HepG2 (cell line): ENCODE results near the gene ZNF385B. TPM values are rescaled to one million over a fixed set of nuclear protein-coding genes. Genes with fewer than 3 reads are reported as not detected.

ENCODE experiments used
- ATAC-seq: fragments of 200-7000 bp; cut with Tn5 transposase; 3 replicates; pipeline ENCODE4 v1.9.1; 2020; ENCODE audit warnings: mild to moderate bottlenecking, moderate library complexity
- BruUV-seq: library from RNA; stranded (reverse); fragments of 400-500 nt; replicated peaks from 2 replicates; lab custom pipeline; 2021; lab: Mats Ljungman, UMichigan
- CTCF ChIA-PET: fragments of 300-600 bp; formaldehyde crosslinking; extraction: SDS; loops from one replicate; lab custom pipeline; 2021; ENCODE audit warnings: low total read pairs, inconsistent platforms, low intra/inter-chr PET ratio; lab: Yijun Ruan, JAX
- POLR2A ChIA-PET: fragments of 350-600 bp; sonication (Branson Sonifier 250); formaldehyde crosslinking; loops from one replicate; lab custom pipeline; 2020; ENCODE audit warnings: antibody characterized with exemption, inconsistent platforms; lab: Yijun Ruan, JAX
- DNase-seq: peaks from one replicate; pipeline ENCODE4 v3.0.0-alpha.2; 2015; ENCODE audit warnings: low spot score
- FAIRE-seq: peaks from 3 replicates; lab custom pipeline; 2011; peaks lifted over from hg19 to GRCh38; lab: Jason Lieb, UNC
- H2AFZ ChIP-seq: one replicate; pipeline ENCODE4 v1.6.1; 2011; ENCODE audit warnings: low read length, inconsistent platforms
- H3K27ac ChIP-seq: fragments of 300-600 bp; 3 replicates; pipeline ENCODE4 v1.8.0; 2011; ENCODE audit warnings: mixed run types, mild to moderate bottlenecking, mixed read lengths, low read length, inconsistent platforms; ENCODE audit not compliant: insufficient read depth; ENCODE audit errors: extremely low read length
- H3K27me3 ChIP-seq, 2 experiments: fragments of 200-600 bp in 1 of 2; 2 replicates in 1 of 2; 3 replicates in 1 of 2; pipeline versions ENCODE4 v1.6.0 to v1.8.0; 2011; ENCODE audit warnings: low read length in 2 of 2, mild to moderate bottlenecking in 2 of 2, moderate library complexity in 2 of 2, inconsistent platforms in 1 of 2; ENCODE audit not compliant: insufficient read depth in 2 of 2, control insufficient read depth in 1 of 2
- H3K36me3 ChIP-seq, 2 experiments: fragments of 200-600 bp in 1 of 2; replicated peaks in 1 of 2; 2 replicates in 1 of 2; 3 replicates in 1 of 2; pipeline versions ENCODE4 v1.5.1 to v1.8.0; 2011; ENCODE audit warnings: low read length in 2 of 2, inconsistent platforms in 1 of 2; ENCODE audit not compliant: insufficient read depth in 2 of 2, control insufficient read depth in 1 of 2
- H3K4me1 ChIP-seq: 2 replicates; pipeline ENCODE4 v1.5.1; 2012; ENCODE audit warnings: low read length, inconsistent platforms; ENCODE audit not compliant: insufficient read depth
- H3K4me2 ChIP-seq: 2 replicates; pipeline ENCODE4 v1.6.0; 2011; ENCODE audit warnings: low read depth, low read length, inconsistent platforms
- H3K4me3 ChIP-seq, 3 experiments: fragments of 200-600 bp in 1 of 3; sonication (generic), shearing (Covaris generic) in 1 of 3; replicated peaks in 1 of 3; 2 replicates each; pipeline ENCODE4 v1.5.1; 2011 to 2016; ENCODE audit warnings: low read length in 3 of 3, inconsistent platforms in 2 of 3, low read depth in 2 of 3, mild to moderate bottlenecking in 2 of 3, control low read depth in 1 of 3, mixed read lengths in 1 of 3; ENCODE audit not compliant: insufficient read depth in 1 of 3
- H3K79me2 ChIP-seq: one replicate; pipeline ENCODE4 v1.6.1; 2011; ENCODE audit warnings: low read length, inconsistent platforms; ENCODE audit not compliant: insufficient read depth
- H3K9ac ChIP-seq: 2 replicates; pipeline ENCODE4 v1.6.0; 2011; ENCODE audit warnings: mild to moderate bottlenecking, low read depth, low read length, inconsistent platforms; ENCODE audit not compliant: insufficient read depth
- H3K9me3 ChIP-seq: 2 replicates; pipeline ENCODE4 v1.5.1; 2012; ENCODE audit warnings: mild to moderate bottlenecking, low read length
- H4K20me1 ChIP-seq: 2 replicates; pipeline ENCODE4 v1.6.0; 2011; ENCODE audit warnings: inconsistent platforms, mild to moderate bottlenecking, low read length, moderate library complexity; ENCODE audit not compliant: insufficient read depth
- DPF2 ChIP-seq: sonication (generic); formaldehyde crosslinking; IDR thresholded peaks from 2 replicates; pipeline ENCODE4 v1.4.0; 2020; ENCODE audit warnings: mild to moderate bottlenecking, low read depth, missing genetic modification reagents, borderline replicate concordance
- KDM4B ChIP-seq: sonication (generic); formaldehyde crosslinking; IDR thresholded peaks from 2 replicates; pipeline ENCODE4 v1.4.0; 2020; ENCODE audit warnings: missing genetic modification reagents
- ZBTB7B ChIP-seq: sonication (generic); formaldehyde crosslinking; IDR thresholded peaks from 2 replicates; pipeline ENCODE4 v1.4.0; 2020; ENCODE audit warnings: missing genetic modification reagents
- ZKSCAN8 ChIP-seq: IDR thresholded peaks from 2 replicates; pipeline ENCODE4 v1.6.1; 2016; ENCODE audit warnings: borderline replicate concordance, missing genetic modification reagents, missing compliant biosample characterization
- ZNF232 ChIP-seq: sonication (generic); formaldehyde crosslinking; IDR thresholded peaks from 2 replicates; pipeline ENCODE4 v1.4.0; 2020; ENCODE audit warnings: missing genetic modification reagents, borderline replicate concordance
- ZNF292 ChIP-seq: sonication (generic); formaldehyde crosslinking; IDR thresholded peaks from 2 replicates; pipeline ENCODE4 v1.8.1; 2022; ENCODE audit warnings: mild to moderate bottlenecking, low read depth, missing genetic modification reagents, borderline replicate concordance
- ZNF329 ChIP-seq: sonication (generic); formaldehyde crosslinking; IDR thresholded peaks from 2 replicates; pipeline ENCODE4 v1.9.0; 2021; ENCODE audit warnings: low read depth, mild to moderate bottlenecking, missing genetic modification reagents
- ZNF557 ChIP-seq: sonication (generic); formaldehyde crosslinking; IDR thresholded peaks from 2 replicates; pipeline ENCODE4 v1.4.0; 2020; ENCODE audit warnings: missing genetic modification reagents
- ZNF878 ChIP-seq: sonication (generic); formaldehyde crosslinking; IDR thresholded peaks from 2 replicates; pipeline ENCODE4 v1.8.1; 2023; ENCODE audit warnings: mild to moderate bottlenecking, missing genetic modification reagents, moderate library complexity
- WGBS: methylation state at CpG from one replicate; pipeline ENCODE4 v1.1.6; 2017; ENCODE audit warnings: low lambda C conversion rate; 5-methylcytosine and 5-hydroxymethylcytosine counted together
- in situ Hi-C: cut with HindIII; loops from 2 replicates; pipeline ENCODE4 v1.10.0; 2017; ENCODE audit warnings: low pct_unique_long_range_greater_than_20kb; ENCODE audit not compliant: extremely low pct_ligation_motif_present
- intact Hi-C: fragments of 100-400 bp; cut with micrococcal nuclease; formaldehyde crosslinking; loops from one replicate; pipeline ENCODE4 v1.10.0; 2022; ENCODE audit not compliant: unreplicated experiment
- polyA plus RNA-seq, 8 experiments: library from polyadenylated mRNA; depleted of rRNA in 3 of 8; stranded (reverse) in 7 of 8; unstranded in 1 of 8; fragments of >200 nt; fragmentation: Illumina TruSeq in 4 of 8; extraction: Trizol in 4 of 8; gene quantifications; 2 replicates each; pipeline versions ENCODE4 v1.2.1 to v1.2.3, GENCODE V29; 2011 to 2016; ENCODE audit warnings: low read depth in 4 of 8, missing spikeins in 1 of 8, mixed read lengths in 1 of 8; ENCODE audit not compliant: insufficient read depth in 1 of 8
- total RNA-seq, 5 experiments: library from RNA; depleted of rRNA; stranded (reverse); fragments of >200 nt; fragmentation: Illumina TruSeq; extraction: Trizol; gene quantifications; 2 replicates each; pipeline ENCODE4 v1.2.3, GENCODE V29; 2016; ENCODE audit warnings: low read depth in 1 of 5
- TF ChIP-seq, protein P1 (sequence below): sonication (generic); formaldehyde crosslinking; IDR thresholded peaks from 2 replicates; pipeline ENCODE4 v1.4.0; 2020; ENCODE audit warnings: mild to moderate bottlenecking, missing genetic modification reagents
- TF ChIP-seq, protein P2 (sequence below): sonication (generic); formaldehyde crosslinking; IDR thresholded peaks from 2 replicates; pipeline ENCODE4 v1.8.1; 2023; ENCODE audit warnings: mild to moderate bottlenecking, inconsistent platforms, moderate library complexity, missing genetic modification reagents, borderline replicate concordance
- TF ChIP-seq, protein P3 (sequence below): IDR thresholded peaks from 2 replicates; pipeline ENCODE4 v1.6.1; 2016
- TF ChIP-seq, protein P4 (sequence below): sonication (generic); formaldehyde crosslinking; IDR thresholded peaks from 2 replicates; pipeline ENCODE4 v1.8.0; 2022; ENCODE audit warnings: mild to moderate bottlenecking, missing genetic modification reagents, moderate library complexity

ZNF385B gene
- total and polyA plus RNA-seq, 2 of the 13 experiments (the other 11 are each of a cell fraction or from before 2014, with no cell fraction given): 3.3 to 6.7 TPM

DNA sequence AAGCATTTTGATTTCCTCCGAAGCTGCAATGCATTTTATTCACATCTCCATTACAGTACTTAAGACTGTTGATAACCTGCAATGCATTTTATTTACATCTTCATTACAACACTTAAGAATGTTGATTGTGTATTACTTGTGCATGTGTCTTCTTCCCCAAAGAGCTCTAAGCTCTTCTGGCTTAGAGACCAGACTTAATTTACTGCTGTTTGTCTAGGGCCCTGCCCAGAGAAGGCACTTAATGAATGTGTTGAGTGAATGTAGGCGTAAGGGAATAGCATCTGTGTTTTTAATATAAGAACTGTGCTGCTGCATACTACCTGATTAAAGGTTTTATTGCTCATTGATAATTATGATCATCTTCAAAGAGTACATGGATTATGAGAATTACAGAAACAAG is 295.6 kb downstream of the ZNF385B start:
- intact Hi-C loops (no loop called here), in situ Hi-C loops (no loop called here)
- ChIA-PET CTCF (no interaction called here), POLR2A (no interaction called here)
- Histone ChIP-seq H3K9ac (no peak overlapping the region), H3K27me3 (no peaks in the 10 kb centered on the region), H3K9me3 (no peaks in the 10 kb centered on the region), H3K27ac (no peak overlapping the region), H3K4me1 (peaks cover 43% of the 10 kb centered on the region), H2AFZ (peak overlapping the region; percentile 38), H3K4me3 (no peak overlapping the region), H3K79me2 (peaks cover 4% of the 10 kb centered on the region), H3K36me3 (no peaks in the 10 kb centered on the region), H4K20me1 (no peaks in the 10 kb centered on the region), H3K4me2 (no peak overlapping the region)
- no peak for ATAC-seq
- DNase-seq: no peak
- no peak for FAIRE-seq
- no TSS peak for BruUV-seq
- WGBS: 48% methylated on average over 2 of the region's 2 CpGs
- TF ChIP-seq ZNF292: no peak
- TF ChIP-seq ZNF329: no peak
- no peak for TF ChIP-seq ZKSCAN8 (CRISPR knock-in tag)
- no peak for TF ChIP-seq ZNF878
- no peak for TF ChIP-seq KDM4B (CRISPR knock-in tag)
- no peak for TF ChIP-seq ZNF232 (CRISPR knock-in tag)
- TF ChIP-seq, protein P1, sequence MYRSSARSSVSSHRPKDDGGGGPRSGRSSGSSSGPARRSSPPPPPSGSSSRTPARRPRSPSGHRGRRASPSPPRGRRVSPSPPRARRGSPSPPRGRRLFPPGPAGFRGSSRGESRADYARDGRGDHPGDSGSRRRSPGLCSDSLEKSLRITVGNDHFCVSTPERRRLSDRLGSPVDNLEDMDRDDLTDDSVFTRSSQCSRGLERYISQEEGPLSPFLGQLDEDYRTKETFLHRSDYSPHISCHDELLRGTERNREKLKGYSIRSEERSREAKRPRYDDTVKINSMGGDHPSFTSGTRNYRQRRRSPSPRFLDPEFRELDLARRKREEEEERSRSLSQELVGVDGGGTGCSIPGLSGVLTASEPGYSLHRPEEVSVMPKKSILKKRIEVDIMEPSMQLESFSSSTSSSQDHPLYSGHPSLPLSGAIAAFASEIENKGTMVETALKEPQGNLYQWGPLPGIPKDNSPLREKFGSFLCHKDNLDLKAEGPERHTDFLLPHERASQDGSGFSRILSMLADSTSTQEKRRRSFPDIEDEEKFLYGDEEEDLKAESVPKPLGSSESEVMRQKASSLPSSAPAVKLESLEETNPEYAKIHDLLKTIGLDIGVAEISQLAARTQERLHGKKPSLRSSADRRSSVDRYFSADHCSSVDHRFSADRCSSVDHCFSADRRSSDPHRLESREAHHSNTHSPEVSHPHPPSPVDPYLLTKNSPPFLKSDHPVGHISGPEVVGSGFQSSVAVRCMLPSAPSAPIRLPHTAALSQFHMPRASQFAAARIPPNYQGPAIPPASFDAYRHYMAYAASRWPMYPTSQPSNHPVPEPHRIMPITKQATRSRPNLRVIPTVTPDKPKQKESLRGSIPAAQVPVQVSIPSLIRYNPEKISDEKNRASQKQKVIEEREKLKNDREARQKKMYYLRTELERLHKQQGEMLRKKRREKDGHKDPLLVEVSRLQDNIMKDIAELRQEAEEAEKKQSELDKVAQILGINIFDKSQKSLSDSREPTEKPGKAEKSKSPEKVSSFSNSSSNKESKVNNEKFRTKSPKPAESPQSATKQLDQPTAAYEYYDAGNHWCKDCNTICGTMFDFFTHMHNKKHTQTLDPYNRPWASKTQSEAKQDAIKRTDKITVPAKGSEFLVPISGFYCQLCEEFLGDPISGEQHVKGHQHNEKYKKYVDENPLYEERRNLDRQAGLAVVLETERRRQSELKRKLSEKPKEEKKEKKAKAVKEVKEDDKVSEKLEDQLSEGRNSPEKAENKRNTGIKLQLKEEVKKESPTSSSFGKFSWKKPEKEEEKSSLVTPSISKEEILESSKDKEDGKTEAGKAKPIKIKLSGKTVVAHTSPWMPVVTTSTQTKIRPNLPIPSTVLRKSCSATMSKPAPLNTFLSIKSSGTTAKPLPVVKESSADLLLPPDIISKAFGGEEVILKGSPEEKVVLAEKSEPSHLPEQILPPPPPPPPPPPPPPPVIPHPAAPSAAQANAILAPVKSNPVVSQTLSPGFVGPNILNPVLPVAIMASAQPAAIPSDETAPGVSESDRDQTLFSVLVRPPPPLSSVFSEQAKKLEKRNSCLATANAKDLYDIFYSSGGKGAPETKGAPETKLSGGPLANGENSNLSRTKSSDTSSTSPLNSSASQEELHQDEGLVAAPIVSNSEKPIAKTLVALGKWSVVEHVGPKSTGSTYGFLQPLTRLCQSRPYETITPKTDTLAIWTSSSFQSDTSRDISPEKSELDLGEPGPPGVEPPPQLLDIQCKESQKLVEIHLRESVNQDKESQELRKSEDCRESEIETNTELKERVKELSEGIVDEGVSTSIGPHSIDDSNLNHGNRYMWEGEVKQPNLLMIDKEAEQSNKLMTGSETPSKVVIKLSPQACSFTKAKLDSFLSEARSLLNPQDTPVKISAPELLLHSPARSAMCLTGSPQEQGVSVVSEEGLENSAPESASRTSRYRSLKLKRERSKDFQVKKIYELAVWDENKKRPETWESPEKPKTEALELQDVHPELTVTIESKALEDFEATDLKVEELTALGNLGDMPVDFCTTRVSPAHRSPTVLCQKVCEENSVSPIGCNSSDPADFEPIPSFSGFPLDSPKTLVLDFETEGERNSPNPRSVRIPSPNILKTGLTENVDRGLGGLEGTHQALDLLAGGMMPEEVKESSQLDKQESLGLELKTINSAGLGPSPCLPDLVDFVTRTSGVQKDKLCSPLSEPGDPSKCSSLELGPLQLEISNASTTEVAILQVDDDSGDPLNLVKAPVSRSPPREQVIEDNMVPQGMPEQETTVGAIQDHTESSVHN (CRISPR knock-in tag): no peak
- no peak for TF ChIP-seq ZBTB7B (CRISPR knock-in tag)
- TF ChIP-seq ZNF557 (CRISPR knock-in tag): no peak
- TF ChIP-seq, protein P2, sequence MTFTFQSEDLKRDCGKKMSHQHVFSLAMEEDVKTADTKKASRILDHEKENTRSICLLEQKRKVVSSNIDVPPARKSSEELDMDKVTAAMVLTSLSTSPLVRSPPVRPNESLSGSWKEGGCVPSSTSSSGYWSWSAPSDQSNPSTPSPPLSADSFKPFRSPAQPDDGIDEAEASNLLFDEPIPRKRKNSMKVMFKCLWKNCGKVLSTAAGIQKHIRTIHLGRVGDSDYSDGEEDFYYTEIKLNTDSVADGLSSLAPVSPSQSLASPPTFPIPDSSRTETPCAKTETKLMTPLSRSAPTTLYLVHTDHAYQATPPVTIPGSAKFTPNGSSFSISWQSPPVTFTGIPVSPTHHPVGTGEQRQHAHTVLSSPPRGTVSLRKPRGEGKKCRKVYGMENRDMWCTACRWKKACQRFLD (CRISPR knock-in tag): no peak
- TF ChIP-seq DPF2 (CRISPR knock-in tag): no peak
- TF ChIP-seq, protein P3, sequence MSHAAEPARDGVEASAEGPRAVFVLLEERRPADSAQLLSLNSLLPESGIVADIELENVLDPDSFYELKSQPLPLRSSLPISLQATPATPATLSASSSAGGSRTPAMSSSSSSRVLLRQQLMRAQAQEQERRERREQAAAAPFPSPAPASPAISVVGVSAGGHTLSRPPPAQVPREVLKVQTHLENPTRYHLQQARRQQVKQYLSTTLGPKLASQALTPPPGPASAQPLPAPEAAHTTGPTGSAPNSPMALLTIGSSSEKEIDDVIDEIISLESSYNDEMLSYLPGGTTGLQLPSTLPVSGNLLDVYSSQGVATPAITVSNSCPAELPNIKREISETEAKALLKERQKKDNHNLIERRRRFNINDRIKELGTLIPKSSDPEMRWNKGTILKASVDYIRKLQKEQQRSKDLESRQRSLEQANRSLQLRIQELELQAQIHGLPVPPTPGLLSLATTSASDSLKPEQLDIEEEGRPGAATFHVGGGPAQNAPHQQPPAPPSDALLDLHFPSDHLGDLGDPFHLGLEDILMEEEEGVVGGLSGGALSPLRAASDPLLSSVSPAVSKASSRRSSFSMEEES: no peak
- TF ChIP-seq, protein P4, sequence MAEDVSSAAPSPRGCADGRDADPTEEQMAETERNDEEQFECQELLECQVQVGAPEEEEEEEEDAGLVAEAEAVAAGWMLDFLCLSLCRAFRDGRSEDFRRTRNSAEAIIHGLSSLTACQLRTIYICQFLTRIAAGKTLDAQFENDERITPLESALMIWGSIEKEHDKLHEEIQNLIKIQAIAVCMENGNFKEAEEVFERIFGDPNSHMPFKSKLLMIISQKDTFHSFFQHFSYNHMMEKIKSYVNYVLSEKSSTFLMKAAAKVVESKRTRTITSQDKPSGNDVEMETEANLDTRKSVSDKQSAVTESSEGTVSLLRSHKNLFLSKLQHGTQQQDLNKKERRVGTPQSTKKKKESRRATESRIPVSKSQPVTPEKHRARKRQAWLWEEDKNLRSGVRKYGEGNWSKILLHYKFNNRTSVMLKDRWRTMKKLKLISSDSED (CRISPR knock-in tag): no peak
